GM18870 (cell line): ENCODE data around the gene ECE2.
"Not testable (repeated sequence)": the region's sequence is repeated elsewhere in the genome, so short reads cannot be mapped to it uniquely, and the experiment has no call there.

Experiments
- ATAC-seq: cut with Tn5 transposase; IDR thresholded peaks from one replicate; pipeline ENCODE4 v1.9.1; 2021; ENCODE audit warnings: moderate library complexity; ENCODE audit not compliant: unreplicated experiment

Gene ECE2

GRCh38 chr3:184262764-184263179 lies 13.1 kb upstream of the ECE2 start:
- no peak for ATAC-seq

GRCh38 chr3:184267249-184267648 lies 8.6 kb upstream of the ECE2 start:
- ATAC-seq, result not testable (repeated sequence)

GRCh38 chr3:184272269-184272668 lies 3.6 kb upstream of the ECE2 start:
- no peak for ATAC-seq

- no peak for ATAC-seq
Measured at GRCh38 chr3:184275381-184275701, 481 bp upstream of the ECE2 start.

GRCh38 chr3:184277366-184277765 lies 1.5 kb downstream of the ECE2 start:
- ATAC-seq, result no peak

GRCh38 chr3:184282941-184283340 lies 7.1 kb downstream of the ECE2 start:
- ATAC-seq, result no peak

- ATAC-seq, result no peak
Measured at GRCh38 chr3:184283681-184284080, 7.9 kb downstream of the ECE2 start.

DNA sequence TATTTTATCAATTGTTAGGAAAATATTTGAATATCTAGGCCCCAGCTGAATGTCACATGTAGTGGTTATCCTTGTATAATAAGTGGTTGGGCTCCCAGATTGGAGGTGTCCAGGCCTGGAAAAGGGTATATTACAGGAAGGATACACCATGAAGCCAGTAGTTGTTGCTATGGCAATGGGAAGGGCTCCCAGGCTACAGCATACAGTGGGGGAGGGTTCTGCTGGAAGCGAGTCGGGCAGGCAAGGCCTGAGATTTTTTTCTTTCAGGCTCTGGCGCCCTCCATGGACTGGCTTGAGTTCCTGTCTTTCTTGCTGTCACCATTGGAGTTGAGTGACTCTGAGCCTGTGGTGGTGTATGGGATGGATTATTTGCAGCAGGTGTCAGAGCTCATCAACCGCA lies 8.9 kb downstream of the ECE2 start:
- ATAC-seq, result no peak

GRCh38 chr3:184289426-184289938 lies 13.7 kb downstream of the ECE2 start:
- no peak for ATAC-seq

- no peak for ATAC-seq
Measured at GRCh38 chr3:184290331-184290730, 14.5 kb downstream of the ECE2 start.

GRCh38 chr3:184291044-184291737 lies 15.4 kb downstream of the ECE2 start:
- no peak for ATAC-seq

DNA sequence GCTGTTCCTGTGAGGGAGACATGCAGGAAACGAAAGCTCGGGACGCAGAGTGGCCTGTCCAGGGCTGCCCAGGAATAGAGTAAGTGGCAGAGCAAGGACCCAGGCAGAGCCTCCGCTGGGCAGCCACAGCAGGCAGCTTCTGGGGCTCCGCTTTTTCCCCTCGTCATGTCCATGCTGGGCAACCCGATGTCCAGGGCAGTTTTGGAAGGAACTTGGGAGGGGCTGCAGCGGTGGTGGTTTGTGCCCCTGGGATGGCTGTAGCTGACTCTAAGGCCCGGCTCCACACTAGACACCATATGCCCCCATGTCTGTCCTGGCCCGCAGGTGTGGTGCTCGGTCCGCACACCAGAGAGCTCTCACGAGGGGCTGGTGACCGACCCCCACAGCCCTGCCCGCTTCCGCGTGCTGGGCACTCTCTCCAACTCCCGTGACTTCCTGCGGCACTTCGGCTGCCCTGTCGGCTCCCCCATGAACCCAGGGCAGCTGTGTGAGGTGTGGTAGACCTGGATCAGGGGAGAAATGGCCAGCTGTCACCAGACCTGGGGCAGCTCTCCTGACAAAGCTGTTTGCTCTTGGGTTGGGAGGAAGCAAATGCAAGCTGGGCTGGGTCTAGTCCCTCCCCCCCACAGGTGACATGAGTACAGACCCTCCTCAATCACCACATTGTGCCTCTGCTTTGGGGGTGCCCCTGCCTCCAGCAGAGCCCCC lies 16.1 kb downstream of the ECE2 start:
- ATAC-seq, result no peak

GRCh38 chr3:184295771-184296170 lies 19.9 kb downstream of the ECE2 start:
- ATAC-seq, result no peak

DNA sequence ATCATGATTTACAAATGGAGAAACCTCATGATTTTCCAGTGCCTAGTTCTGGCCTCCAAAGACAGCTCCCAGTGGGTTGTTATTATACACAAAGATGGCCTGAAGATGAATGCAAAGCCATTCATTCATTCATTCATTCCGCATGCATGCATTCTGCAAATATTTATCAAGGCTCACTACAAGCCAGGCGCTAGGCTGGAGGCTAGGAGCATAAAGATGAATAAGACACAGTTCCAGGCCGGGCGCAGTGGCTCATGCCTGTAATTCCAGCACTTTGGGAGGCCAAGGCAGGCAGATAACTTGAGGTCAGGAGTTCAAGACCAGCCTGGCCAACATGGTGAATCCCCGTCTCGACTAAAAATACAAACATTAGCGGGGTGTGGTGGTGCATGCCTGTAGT lies 20.8 kb downstream of the ECE2 start:
- ATAC-seq, result no peak

DNA sequence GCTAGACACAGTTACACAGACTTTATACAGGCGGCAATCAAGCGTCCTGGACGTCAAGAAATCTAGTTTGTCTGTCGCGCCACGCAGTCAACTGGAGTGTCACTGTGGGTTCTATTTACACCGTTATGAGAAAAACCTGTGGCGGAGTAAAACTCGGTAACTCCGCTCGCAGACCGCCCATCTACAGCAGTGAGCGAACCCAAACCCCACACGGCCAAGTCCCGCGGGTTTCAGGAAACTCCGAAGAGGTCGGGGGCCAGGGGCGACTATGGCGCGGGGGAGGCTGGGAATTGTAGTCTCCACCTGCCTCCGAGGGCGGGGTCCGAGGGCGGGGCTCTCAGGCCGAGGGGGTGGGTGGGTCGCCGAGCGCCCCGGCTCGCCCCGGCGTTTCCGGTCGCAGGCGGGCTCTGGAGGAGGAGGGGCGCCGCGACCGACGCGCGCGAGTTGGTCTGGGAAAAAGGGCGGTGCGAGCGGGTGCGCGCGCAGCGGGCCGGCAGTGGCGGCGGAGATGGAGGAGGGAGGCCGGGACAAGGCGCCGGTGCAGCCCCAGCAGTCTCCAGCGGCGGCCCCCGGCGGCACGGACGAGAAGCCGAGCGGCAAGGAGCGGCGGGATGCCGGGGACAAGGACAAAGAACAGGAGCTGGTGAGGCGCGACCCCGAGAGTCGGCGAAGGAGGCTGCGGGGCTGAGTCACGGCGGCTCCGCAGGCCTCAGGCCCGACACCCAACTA lies 23.1 kb downstream of the ECE2 start, which contains the start of gene PSMD2:
TSS of gene PSMD2 (plus strand) at position 483 of the 729 bp plus-strand sequence. CDS start at position 509, 26 bp downstream.
- peak; percentile 78 for ATAC-seq

DNA sequence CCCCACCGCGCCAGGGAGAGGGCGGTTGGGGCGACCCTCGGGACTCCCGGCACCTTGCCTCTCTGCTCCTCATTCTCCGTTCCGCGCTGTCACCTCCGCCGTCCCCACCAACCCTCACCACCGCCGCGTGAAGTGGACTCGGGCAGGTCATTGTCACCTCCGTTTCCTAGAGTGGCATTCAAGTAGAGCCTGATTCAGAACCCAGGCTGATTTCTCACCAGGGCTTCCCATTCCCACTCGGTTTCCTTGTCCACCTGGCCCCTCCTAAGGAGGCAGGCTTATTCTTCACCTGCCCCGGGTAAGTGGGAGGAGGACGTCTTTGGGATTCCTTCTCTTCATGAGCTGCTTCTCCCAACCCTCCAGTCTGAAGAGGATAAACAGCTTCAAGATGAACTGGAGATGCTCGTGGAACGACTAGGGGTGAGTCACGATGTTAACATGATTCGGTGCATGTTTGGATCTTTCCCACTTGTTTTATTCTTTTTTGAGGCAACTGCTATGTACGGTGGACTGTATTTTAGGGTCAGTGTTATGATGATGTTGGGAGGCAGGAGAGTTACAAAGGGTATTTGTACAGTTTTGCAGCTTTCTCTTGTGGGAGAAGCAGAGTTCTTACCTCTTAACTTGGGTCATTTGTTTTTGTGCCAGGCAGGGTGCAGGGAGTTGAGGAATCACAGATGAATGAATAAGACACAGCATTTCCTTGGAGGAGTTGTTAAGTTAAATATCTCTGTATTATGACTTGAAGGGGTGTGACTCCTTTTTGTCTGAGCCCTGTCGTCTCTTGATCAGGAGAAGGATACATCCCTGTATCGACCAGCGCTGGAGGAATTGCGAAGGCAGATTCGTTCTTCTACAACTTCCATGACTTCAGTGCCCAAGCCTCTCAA lies 23.9 kb downstream of the ECE2 start:
- ATAC-seq, result no peak

GRCh38 chr3:184300378-184300720 lies 24.5 kb downstream of the ECE2 start:
- no peak for ATAC-seq

GRCh38 chr3:184305577-184305976 lies 29.8 kb downstream of the ECE2 start:
- ATAC-seq, result no peak

DNA sequence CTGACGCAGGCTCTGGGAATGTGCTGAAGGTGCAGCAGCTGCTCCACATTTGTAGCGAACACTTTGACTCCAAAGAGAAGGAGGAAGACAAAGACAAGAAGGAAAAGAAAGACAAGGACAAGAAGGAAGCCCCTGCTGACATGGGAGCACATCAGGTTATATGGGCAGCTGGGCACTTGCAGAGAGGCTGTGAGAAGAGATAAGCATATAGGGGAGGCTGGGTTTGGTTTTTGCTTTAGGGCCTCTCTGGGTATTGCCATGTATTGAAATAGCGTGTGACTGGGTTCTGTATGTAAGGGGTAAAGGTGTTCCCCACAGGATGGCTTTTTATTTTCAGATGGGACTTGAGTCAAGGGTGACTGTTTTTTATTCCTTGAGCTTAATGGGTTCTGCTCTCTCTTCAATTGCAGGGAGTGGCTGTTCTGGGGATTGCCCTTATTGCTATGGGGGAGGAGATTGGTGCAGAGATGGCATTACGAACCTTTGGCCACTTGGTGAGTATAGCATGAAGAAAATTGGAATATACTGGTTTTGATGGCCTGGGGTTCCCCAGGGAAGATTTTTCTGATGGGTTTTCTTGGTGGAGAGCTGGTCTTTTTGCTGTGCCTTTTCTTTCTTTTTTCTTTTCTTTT lies 30.6 kb downstream of the ECE2 start:
- no peak for ATAC-seq

GRCh38 chr3:184307915-184308314 lies 32.1 kb downstream of the ECE2 start:
- ATAC-seq, result no peak
